Mucosa of descending colon (tissue), 3 donors: ENCODE data around the gene PLXNA4. TPM values are rescaled to one million over a fixed set of nuclear protein-coding genes. Genes with fewer than 3 reads are reported as not detected.

ENCODE experiments used
- ATAC-seq: fragments of 200-7000 bp; cut with Tn5 transposase; one replicate; pipeline ENCODE4 v1.9.1; 2020; ENCODE audit warnings: mild to moderate bottlenecking, moderate library complexity
- DNase-seq, 3 donors: peaks; one replicate each; pipeline ENCODE4 v3.0.0-alpha.2; 2020
- H3K36me3 ChIP-seq: fragments of 200-600 bp; one replicate; pipeline ENCODE4 v1.8.0; 2021; ENCODE audit warnings: low read depth, mild to moderate bottlenecking
- H3K4me1 ChIP-seq: fragments of 200-600 bp; one replicate; pipeline ENCODE4 v1.8.0; 2021; ENCODE audit warnings: low read depth, mild to moderate bottlenecking
- H3K4me3 ChIP-seq: fragments of 200-600 bp; one replicate; pipeline ENCODE4 v1.8.0; 2021; ENCODE audit warnings: mild to moderate bottlenecking
- H3K9me3 ChIP-seq: fragments of 200-600 bp; one replicate; pipeline ENCODE4 v1.8.0; 2021; ENCODE audit warnings: mild to moderate bottlenecking
- intact Hi-C, 2 donors: fragments of 100-400 bp; cut with DNase I in 1 of 2; cut with micrococcal nuclease in 1 of 2; formaldehyde crosslinking; loops; one replicate each; pipeline versions ENCODE4 v1.11.0 to v1.11.1; 2022; cut with DNase I, micrococcal nuclease
- total RNA-seq, 3 donors: library from RNA; stranded (reverse); fragmentation: NEBNext Ultra II Directional in 2 of 3; extraction: Animal tissue kit (Norgen Biotek cat#: 25700) in 2 of 3; gene quantifications; one replicate each; pipeline versions ENCODE4 v1.2.1 to v1.2.4, GENCODE V29; 2021 to 2023
- TF ChIP-seq, protein P1 (sequence below): fragments of 200-600 bp; IDR thresholded peaks from one replicate; pipeline ENCODE4 v1.8.0; 2022; ENCODE audit warnings: antibody characterized with exemption, mild to moderate bottlenecking
- donor health status: DM: no; HTN: no; CAD: no; lungs with moderate emphysema.
- donor health status: DM: no; HTN: no; CAD: no.
- donor health status: DM: no; HTN: yes; CAD: no.

The PLXNA4 gene
- total RNA-seq, 3 donors from 2014 or later: 0.78 to 3.5 (median 2.7) TPM

DNA sequence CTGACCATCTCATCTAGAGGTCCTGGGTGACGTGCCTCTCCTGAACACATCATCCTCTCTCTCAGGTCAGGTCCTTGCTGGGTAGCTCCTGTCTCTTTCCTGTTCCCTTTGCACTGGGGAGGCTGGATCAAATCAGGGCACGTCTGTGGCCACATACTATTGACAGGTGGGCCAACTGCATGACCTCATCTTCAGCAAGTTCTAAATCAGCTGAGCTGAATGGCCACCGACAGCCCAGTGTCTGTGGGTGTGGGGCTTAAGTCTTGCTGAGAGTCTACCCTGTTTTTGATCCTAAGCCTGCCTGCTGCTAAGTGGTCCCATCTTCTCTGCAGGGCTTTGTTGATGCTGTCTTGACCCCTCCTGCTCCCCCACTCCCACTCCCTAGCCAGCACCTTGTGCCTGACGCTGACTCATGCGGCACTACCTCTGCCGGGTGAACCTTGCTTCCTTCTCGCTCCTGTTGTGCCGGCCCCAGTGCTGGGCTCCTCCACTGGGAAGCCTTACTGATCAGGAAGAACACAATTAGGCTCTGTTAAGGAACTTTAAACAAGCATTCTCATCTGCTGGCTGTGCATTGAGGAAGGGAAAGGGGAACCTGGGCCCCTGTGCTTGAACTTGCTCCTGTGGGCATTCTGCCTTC is 440.4 kb downstream of the PLXNA4 start:
- no peaks in the 10 kb centered on the region for H3K9me3 ChIP-seq
- no peak overlapping the region for H3K4me3 ChIP-seq
- no peaks in the 10 kb centered on the region for H3K4me1 ChIP-seq
- intact Hi-C loops: no loop called here
- no peaks in the 10 kb centered on the region for H3K36me3 ChIP-seq
- TF ChIP-seq, protein P1, sequence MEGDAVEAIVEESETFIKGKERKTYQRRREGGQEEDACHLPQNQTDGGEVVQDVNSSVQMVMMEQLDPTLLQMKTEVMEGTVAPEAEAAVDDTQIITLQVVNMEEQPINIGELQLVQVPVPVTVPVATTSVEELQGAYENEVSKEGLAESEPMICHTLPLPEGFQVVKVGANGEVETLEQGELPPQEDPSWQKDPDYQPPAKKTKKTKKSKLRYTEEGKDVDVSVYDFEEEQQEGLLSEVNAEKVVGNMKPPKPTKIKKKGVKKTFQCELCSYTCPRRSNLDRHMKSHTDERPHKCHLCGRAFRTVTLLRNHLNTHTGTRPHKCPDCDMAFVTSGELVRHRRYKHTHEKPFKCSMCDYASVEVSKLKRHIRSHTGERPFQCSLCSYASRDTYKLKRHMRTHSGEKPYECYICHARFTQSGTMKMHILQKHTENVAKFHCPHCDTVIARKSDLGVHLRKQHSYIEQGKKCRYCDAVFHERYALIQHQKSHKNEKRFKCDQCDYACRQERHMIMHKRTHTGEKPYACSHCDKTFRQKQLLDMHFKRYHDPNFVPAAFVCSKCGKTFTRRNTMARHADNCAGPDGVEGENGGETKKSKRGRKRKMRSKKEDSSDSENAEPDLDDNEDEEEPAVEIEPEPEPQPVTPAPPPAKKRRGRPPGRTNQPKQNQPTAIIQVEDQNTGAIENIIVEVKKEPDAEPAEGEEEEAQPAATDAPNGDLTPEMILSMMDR: no peak
- ATAC-seq: peak; percentile 21
- no peak for DNase-seq

DNA sequence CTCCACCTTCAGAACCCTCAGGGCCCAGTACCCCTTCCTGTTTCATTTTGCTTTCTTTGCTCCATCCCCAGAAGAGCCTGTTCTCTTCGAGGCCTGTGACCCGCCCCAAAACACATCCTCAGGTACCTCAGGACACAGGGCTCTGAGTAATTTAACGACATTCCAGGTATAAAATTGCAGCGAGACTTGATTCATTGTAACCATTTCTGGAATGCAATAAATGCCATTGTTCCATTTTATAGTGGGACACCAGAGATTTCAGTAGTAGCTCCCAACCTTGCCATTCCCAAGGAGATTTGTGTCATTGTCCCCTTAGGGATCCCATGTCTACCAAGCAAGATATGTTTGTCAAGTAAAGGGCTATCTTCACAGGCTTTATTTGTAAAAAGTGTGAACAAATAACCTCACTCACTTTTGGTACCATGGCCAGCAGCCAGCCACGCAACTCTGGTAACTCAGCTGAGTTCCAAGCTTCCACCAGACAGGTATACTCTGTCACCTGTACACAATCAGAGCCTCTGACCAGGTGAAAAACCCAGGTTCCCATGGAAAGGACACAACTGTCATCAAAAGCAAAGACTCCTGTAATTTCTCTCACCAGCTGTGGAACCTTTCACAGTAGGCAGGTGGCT is 441.3 kb downstream of the PLXNA4 start:
- TF ChIP-seq, protein P1: no peak
- DNase-seq (no peak), ATAC-seq (no peak)
- no peaks in the 10 kb centered on the region for H3K36me3 ChIP-seq
- no peaks in the 10 kb centered on the region for H3K9me3 ChIP-seq
- H3K4me3 ChIP-seq: no peak overlapping the region
- intact Hi-C loops: no loop called here
- no peaks in the 10 kb centered on the region for H3K4me1 ChIP-seq

DNA sequence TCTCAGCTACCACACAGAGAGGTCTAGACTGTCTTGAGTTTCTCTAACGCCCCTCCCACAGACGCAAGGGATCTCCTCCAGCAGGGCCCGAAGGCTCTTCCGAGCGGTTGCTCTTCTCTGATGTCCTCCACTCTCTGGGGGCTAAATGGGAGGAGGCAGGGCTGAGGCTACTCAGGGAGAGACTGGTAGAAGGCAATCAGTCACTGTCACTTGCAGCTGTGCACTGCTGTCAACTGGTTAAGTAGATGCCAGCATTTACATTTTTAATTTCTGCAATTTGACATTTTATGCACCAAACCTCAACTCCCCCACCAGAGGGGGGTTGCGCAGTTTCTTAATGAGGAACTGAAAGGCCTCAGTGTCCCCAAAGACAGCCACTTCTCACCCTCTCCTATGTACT is 442.8 kb downstream of the PLXNA4 start:
- H3K4me3 ChIP-seq: no peak overlapping the region
- no peaks in the 10 kb centered on the region for H3K9me3 ChIP-seq
- H3K4me1 ChIP-seq: no peaks in the 10 kb centered on the region
- no peak for ATAC-seq
- no peak for DNase-seq
- intact Hi-C loops: no loop called here
- TF ChIP-seq, protein P1: no peak
- H3K36me3 ChIP-seq: no peaks in the 10 kb centered on the region

DNA sequence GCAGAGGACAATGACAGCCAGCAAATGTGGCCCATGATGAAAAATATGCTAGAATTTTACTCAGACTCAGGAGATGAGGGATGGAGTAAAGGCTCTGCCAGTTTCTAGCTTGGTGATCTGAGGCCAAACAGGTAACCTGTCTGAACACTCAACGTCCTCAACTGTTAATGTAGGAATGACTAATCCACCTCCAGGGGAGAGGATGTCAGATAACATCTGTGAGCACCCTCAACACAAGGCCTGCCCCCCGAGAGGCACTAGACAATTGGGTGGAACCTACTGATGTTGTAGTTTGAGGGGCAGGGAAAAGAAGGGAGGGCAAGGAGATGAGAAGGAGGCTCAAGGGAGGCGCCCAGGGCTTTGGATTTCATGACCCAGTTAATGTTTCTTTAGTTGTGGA is 445.1 kb downstream of the PLXNA4 start:
- no peaks in the 10 kb centered on the region for H3K36me3 ChIP-seq
- H3K4me3 ChIP-seq: no peak overlapping the region
- no peaks in the 10 kb centered on the region for H3K9me3 ChIP-seq
- DNase-seq (no peak), ATAC-seq (no peak)
- intact Hi-C loops: no loop called here
- no peaks in the 10 kb centered on the region for H3K4me1 ChIP-seq
- TF ChIP-seq, protein P1: no peak

DNA sequence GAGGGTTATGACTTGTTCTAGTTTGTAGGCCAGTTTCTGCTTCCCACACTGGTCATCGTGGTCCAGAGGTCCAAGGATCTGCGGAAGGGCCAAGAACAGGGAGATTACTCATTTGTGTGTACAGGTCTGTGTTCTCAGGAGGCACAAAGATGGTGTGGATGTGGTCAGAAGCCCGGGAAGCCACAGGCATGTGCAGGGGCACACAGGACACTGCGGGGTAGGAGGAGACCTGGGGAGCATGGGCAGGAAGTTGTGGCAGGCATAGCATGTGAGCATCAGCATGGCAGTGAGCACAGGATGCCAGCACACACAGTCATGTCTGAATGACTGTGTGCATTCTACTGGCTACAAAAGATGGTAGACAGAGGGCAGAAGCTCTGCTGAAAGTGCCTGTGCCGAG is 445.8 kb downstream of the PLXNA4 start:
- H3K4me1 ChIP-seq: no peaks in the 10 kb centered on the region
- no peak for ATAC-seq
- H3K9me3 ChIP-seq: no peaks in the 10 kb centered on the region
- TF ChIP-seq, protein P1: no peak
- H3K36me3 ChIP-seq: no peaks in the 10 kb centered on the region
- H3K4me3 ChIP-seq: no peak overlapping the region
- no peak for DNase-seq
- intact Hi-C loops: no loop called here
